Endodermal cell (in vitro differentiated cells): ENCODE results near the gene CGB7. TPM values are rescaled to one million over a fixed set of nuclear protein-coding genes. Genes with fewer than 3 reads are reported as not detected.

ENCODE experiments used
- DNase-seq: peaks from one replicate; pipeline ENCODE4 v3.0.0-alpha.2; 2017
- H3K27ac ChIP-seq: 2 replicates; pipeline ENCODE4 v1.5.1; 2013; ENCODE audit warnings: mild to moderate bottlenecking, low read depth, low read length, moderate library complexity
- H3K27me3 ChIP-seq: 2 replicates; pipeline ENCODE4 v1.6.1; 2013; ENCODE audit warnings: mild to moderate bottlenecking, low read length, moderate library complexity; ENCODE audit not compliant: insufficient read depth, control insufficient read depth, poor library complexity, severe bottlenecking
- H3K36me3 ChIP-seq: 2 replicates; pipeline ENCODE4 v1.7.0; 2013; ENCODE audit warnings: mild to moderate bottlenecking, low read length, moderate library complexity; ENCODE audit not compliant: control insufficient read depth, insufficient read depth
- H3K4me1 ChIP-seq: one replicate; pipeline ENCODE4 v1.7.0; 2013; ENCODE audit warnings: low read length; ENCODE audit not compliant: control insufficient read depth, insufficient read depth
- H3K4me3 ChIP-seq: 2 replicates; pipeline ENCODE4 v1.5.1; 2013; ENCODE audit warnings: mild to moderate bottlenecking, low read length, moderate library complexity
- H3K9ac ChIP-seq: 2 replicates; pipeline ENCODE4 v1.6.1; 2013; ENCODE audit warnings: mild to moderate bottlenecking, low read length, moderate library complexity; ENCODE audit not compliant: poor library complexity, severe bottlenecking; ENCODE audit errors: extremely low read depth
- H3K9me3 ChIP-seq: 2 replicates; pipeline ENCODE4 v1.6.1; 2013; ENCODE audit warnings: mild to moderate bottlenecking, low read length, moderate library complexity; ENCODE audit not compliant: control insufficient read depth
- H3K27ac Mint-ChIP-seq: 2 replicates; pipeline ENCODE4 v1.8.0; 2020; ENCODE audit warnings: mixed read lengths
- H3K27me3 Mint-ChIP-seq: 2 replicates; pipeline ENCODE4 v1.8.0; 2021; ENCODE audit warnings: mild to moderate bottlenecking, mixed read lengths; ENCODE audit not compliant: insufficient read depth
- H3K36me3 Mint-ChIP-seq: 2 replicates; pipeline ENCODE4 v1.8.0; 2020; ENCODE audit warnings: low read depth, mixed read lengths
- H3K4me1 Mint-ChIP-seq: 2 replicates; pipeline ENCODE4 v1.8.0; 2020; ENCODE audit warnings: mixed read lengths
- H3K4me3 Mint-ChIP-seq: 2 replicates; pipeline ENCODE4 v1.8.0; 2020; ENCODE audit warnings: mild to moderate bottlenecking, moderate library complexity, mixed read lengths
- H3K9me3 Mint-ChIP-seq: 2 replicates; pipeline ENCODE4 v1.8.0; 2020; ENCODE audit warnings: mild to moderate bottlenecking, mixed read lengths
- CTCF ChIP-seq: fragments of 200-600 bp; sonication (generic); conservative IDR thresholded peaks from 2 replicates; pipeline ENCODE4 v1.5.0; 2021; ENCODE audit warnings: antibody characterized with exemption, mild to moderate bottlenecking
- WGBS, 2 experiments: methylation state at CpG; one replicate each; pipeline versions ENCODE4 v1.1.5 to v1.1.7; 2013; ENCODE audit warnings: missing lambda C conversion rate in 2 of 2, mixed read lengths in 1 of 2; ENCODE audit not compliant: insufficient coverage in 1 of 2, insufficient read length in 1 of 2; 5-methylcytosine and 5-hydroxymethylcytosine counted together
- total RNA-seq, 2 donors: library from RNA; stranded (reverse); fragmentation: NEBNext Ultra II Directional in 1 of 2; extraction: Animal tissue kit (Norgen Biotek cat#: 25700) in 1 of 2; gene quantifications; 2 replicates in 1 of 2; 3 replicates in 1 of 2; pipeline ENCODE4 v1.2.1, GENCODE V29; 2021

Gene CGB7
- total RNA-seq, 2 donors from 2014 or later, result 1.5 to 2.9 TPM

GRCh38 chr19:49017666-49018351, 39.7 kb downstream of the CGB7 start:
- Histone ChIP-seq H3K9me3 (no peaks in the 10 kb centered on the region), H3K27me3 (peaks cover 12% of the 10 kb centered on the region), H3K9ac (no peak overlapping the region), H3K4me3 (peak overlapping the region; percentile 69), H3K4me1 (no peaks in the 10 kb centered on the region), H3K36me3 (peaks cover 6% of the 10 kb centered on the region), H3K27ac (no peak overlapping the region)
- Mint-ChIP-seq H3K36me3 (peaks cover 25% of the 10 kb centered on the region), H3K27me3 (peaks cover 45% of the 10 kb centered on the region), H3K27ac (no peak overlapping the region), H3K4me3 (peak overlapping the region; percentile 46), H3K9me3 (no peaks in the 10 kb centered on the region), H3K4me1 (peaks cover 7% of the 10 kb centered on the region)
- peak; percentile 87 for DNase-seq
- 6% methylated on average over 35 to 62 of the region's 62 CpGs for WGBS, 2 experiments
- TF ChIP-seq CTCF, result peak; percentile 62

DNA sequence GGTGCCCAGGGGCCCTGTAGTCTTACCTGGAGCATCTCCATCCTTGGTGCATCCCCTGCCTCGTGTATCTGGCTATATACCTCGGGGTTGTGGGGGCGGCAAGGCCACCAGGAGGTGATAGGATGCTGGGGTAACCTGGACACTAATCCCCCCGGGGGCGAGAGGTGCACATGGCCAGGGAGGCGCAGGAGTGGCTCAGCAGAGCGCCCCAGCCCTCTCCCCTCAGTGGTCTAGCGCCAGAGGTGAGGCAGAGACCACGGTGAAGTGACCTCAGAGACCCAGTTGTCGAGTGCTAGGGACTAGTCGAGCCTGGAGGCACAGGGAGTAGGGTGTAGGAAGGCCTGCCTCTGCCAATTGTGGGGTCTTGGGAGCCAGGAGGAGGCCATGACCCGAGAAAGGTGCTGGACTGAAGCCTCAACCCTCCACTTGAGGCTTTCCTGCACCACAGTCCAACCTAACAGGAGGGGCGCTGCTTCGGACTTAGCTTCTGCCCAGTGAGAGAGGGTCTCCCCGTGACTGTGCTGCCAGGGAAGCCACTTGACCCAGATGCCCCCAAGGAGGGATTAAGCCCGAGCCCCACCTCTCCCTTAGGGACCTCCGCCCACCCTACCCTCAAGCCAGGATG, 40.4 kb downstream of the CGB7 start, which contains the start of gene LHB:
LHB (minus strand) TSS at position 51 of the 625 bp plus-strand sequence; CDS start at position 41, 10 bp downstream.
- Histone ChIP-seq H3K27me3 (peaks cover 12% of the 10 kb centered on the region), H3K4me1 (no peaks in the 10 kb centered on the region), H3K9me3 (no peaks in the 10 kb centered on the region), H3K4me3 (peak within 1 kb of the TSS; percentile 69), H3K36me3 (peaks cover 6% of the 10 kb centered on the region), H3K9ac (no peak within 1 kb of the TSS), H3K27ac (no peak within 1 kb of the TSS)
- no peak for TF ChIP-seq CTCF
- Mint-ChIP-seq H3K27me3 (peaks cover 41% of the 10 kb centered on the region), H3K27ac (no peak within 1 kb of the TSS), H3K36me3 (peaks cover 29% of the 10 kb centered on the region), H3K4me3 (peak within 1 kb of the TSS; percentile 46), H3K9me3 (no peaks in the 10 kb centered on the region), H3K4me1 (peaks cover 7% of the 10 kb centered on the region)
- 78 to 89% methylated on average over 11 to 17 of the region's 17 CpGs for WGBS, 2 experiments
- no peak for DNase-seq

- H3K27me3 Mint-ChIP-seq, result peaks cover 33% of the 10 kb centered on the region
- Histone ChIP-seq H3K4me1 (no peaks in the 10 kb centered on the region), H3K4me3 (no peak overlapping the region), H3K9ac (no peak overlapping the region), H3K27me3 (peaks cover 12% of the 10 kb centered on the region), H3K9me3 (no peaks in the 10 kb centered on the region), H3K36me3 (peaks cover 10% of the 10 kb centered on the region), H3K27ac (no peak overlapping the region)
- H3K36me3 Mint-ChIP-seq, result peaks cover 31% of the 10 kb centered on the region
- no peak for TF ChIP-seq CTCF
- H3K27ac Mint-ChIP-seq, result no peak overlapping the region
- 93% methylated on average over 24 of the region's 29 CpGs; no CpG with 5 or more reads in 1 of the 2 experiments for WGBS, 2 experiments
- no peaks in the 10 kb centered on the region for H3K9me3 Mint-ChIP-seq
- no peak overlapping the region for H3K4me3 Mint-ChIP-seq
- DNase-seq, result no peak
- peaks cover 7% of the 10 kb centered on the region for H3K4me1 Mint-ChIP-seq
These were observed 41.3 kb downstream of the CGB7 start for GRCh38 chr19:49016067-49016839.
